ENCODE data around the gene CD81.

The CD81 gene

GRCh38 chr11:2422461-2423156 is 45.5 kb downstream of the CD81 start:
- no peak for DNase-seq

- DNase-seq, result no peak
Observed at GRCh38 chr11:2423157-2424025, 46.3 kb downstream of the CD81 start.

- DNase-seq, result no peak
Observed at GRCh38 chr11:2424811-2425495, 47.8 kb downstream of the CD81 start.

DNA sequence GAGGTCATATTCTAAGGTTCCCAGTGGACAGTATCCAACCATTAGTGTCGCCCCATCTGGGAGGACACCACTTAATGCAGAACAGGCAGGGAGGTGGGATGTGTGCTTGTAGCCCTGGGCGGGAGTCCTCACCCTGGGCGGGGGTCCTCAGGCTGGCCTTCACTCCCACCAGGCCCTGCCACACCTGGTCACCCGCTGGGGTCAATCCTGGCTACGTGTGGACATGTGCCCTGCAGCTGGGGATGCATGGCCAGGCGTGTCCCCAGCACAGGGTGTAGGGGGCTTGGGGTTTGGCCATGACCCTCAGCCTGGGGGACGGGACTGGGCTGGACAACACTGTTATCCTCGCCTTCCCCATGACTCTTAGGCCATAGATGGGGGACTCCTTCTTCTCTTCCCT is 48.4 kb downstream of the CD81 start:
- no peak for DNase-seq

- DNase-seq, result no peak
Observed at GRCh38 chr11:2426221-2426620, 49.1 kb downstream of the CD81 start.

GRCh38 chr11:2426826-2427521 is 49.9 kb downstream of the CD81 start:
- DNase-seq, result no peak

DNA sequence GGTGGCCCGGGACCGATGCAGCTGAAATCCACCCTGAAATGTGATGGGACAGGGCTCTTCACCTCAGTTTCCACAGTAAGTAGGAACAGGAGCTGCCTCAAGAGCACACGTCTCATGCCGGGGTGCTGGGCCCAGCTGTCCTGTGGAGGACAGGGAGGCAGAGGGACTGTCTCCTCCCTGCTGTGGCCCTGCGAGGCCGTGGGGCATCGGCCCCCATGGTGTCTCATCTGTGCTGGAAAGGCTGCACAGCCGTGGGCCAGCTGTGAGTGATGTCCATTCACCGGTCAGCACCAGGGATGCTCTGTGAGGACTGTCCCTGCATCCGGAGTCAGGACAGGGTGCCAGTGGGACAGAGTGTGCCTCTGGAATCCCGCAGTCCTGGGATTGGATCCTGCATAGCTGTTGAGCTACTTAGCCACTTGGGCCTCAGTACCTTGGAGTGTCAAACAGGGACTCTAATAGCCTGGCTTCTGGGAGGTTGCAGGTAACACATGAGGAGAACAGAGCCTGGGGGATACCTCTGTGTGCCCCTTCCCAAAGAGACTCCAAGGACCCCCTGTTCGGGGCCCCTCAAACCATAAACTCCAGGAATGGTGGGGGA is 50.7 kb downstream of the CD81 start:
- DNase-seq, result no peak

GRCh38 chr11:2428322-2428795 is 51.2 kb downstream of the CD81 start:
- DNase-seq, result peak; percentile 17

GRCh38 chr11:2431395-2431794 is 54.3 kb downstream of the CD81 start:
- no peak for DNase-seq

GRCh38 chr11:2432171-2432621 is 55.1 kb downstream of the CD81 start:
- DNase-seq, result no peak

DNA sequence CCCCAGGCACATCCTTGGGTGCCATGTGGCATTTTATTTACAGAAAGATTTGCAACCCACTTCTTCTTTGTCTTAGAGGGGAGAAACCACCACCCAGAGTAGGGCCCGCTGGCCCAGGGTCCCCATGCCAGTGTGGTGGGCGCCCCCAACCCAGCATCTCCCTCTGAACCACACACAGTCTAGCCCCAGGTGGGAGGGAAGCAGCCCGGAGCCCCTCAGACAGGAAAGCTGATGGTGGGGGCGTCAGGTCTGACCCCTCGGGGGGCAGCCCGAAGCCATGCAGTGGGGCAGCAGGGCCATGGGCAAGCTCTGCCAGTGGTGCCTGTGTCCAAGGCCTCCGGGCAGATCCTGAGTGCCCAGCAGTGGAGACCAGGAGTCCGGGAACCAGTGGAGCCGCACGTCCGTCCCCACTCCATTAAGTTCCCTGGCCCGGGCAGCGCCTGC is 55.5 kb downstream of the CD81 start:
- DNase-seq, result no peak

DNA sequence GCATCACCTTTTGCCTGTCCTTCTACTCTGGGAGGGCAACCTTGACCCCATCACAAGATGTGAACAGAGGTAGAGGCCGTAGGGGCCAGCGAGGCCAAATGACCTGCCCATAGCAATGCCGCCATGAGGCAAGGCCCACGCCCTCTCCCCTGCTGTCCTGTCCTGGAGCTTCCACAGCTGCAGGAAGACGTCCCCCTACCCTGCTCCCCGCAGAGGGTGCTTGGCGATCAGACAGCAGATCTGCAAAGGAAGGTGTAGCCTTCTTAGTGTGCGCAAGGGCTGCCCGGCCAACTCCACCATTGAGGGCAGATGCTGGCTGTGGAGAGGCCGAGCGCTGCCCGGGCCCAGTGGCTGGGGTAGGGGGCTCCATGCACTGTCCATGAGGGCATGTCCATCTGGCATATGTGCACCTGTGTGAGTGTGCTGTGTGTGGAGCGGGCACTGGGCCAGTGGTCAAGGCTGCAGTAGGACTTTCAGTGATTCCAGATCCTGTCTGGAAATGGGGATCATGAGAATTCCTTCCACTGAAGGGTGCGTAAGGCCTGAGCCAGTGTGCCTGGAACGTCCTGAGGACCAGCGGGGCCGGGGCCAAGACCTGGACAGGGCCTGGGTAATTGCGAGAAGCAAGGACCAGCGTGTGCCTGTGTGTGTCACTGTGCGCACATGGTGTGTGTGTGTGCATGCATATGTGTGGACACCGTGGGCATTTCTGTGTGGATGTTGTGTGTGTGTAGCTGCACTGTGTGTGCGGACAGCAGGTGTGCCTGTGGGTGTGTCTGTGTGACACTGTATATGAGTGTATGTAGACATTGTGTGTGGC is 56.2 kb downstream of the CD81 start:
- DNase-seq, result no peak

GRCh38 chr11:2434008-2434407 is 56.9 kb downstream of the CD81 start:
- no peak for DNase-seq

GRCh38 chr11:2434506-2435255 is 57.6 kb downstream of the CD81 start:
- no peak for DNase-seq

DNA sequence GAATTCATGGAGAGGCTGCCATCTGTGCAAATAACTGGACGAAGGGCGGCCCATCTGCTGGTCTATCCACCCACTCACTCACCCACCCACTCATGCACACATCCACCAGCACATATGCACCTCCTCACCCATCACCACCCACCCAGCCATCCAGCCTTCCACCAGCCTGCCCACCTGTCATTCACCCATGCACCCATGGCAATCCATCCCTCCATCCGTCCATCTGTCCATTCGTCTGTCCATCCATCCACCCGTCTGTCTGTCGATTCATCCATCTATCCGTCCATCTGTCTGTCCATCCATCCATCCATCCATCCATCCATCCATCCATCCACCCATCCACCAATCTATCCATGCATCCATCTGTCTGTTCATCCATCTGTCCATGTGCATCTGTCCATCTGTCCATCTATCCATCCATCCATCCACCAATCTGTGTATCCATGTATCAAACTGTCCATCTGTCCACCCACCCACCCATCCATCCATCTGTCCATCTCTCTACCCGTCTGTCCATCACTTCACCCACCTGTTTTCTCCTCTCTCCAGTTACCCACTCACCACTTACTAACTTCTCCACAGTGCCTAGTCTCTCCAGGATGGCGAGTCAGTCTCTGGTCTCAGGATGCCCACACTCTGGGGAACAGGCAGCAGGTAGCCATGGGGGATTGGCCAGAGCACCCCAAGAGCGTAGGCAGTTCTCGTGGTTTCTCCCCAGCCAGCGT is 58.3 kb downstream of the CD81 start:
- no peak for DNase-seq

- no peak for DNase-seq
Observed at GRCh38 chr11:2436013-2436520, 59.0 kb downstream of the CD81 start.

- no peak for DNase-seq
Observed at GRCh38 chr11:2436521-2437031, 59.5 kb downstream of the CD81 start.

- DNase-seq, result no peak
Observed at GRCh38 chr11:2437516-2437915, 60.4 kb downstream of the CD81 start.

- DNase-seq, result no peak
Observed at GRCh38 chr11:2439820-2440219, 62.7 kb downstream of the CD81 start.

DNA sequence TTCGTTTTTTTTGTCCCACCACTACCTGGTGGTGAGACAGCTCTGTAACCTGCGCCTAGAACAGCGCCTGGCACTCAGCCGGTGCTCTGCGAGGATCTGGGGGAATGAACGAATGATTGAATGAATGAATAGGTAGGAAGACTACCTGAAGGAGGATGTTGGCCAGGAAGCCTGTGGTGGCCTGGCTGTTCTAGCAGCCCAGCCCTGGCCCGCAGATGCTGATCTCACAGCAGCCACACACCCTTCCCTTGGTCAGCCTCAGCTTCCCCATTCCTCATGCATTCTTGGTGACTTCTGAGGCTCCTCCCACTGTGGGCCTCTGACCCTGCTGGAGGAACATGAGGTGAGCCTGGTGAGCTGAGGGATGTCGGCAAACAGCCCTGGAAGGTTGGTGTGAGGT is 63.5 kb downstream of the CD81 start:
- no peak for DNase-seq
